PC-9 (cell line): ENCODE data around the gene YPEL4.

Experiments used
- CTCF ChIP-seq: fragments of 200-600 bp; sonication (generic); conservative IDR thresholded peaks from 2 replicates; pipeline ENCODE4 v1.6.1; 2017; ENCODE audit warnings: mixed run types, antibody characterized with exemption, mild to moderate bottlenecking, moderate library complexity
- EZH2 ChIP-seq: fragments of 200-600 bp; sonication (generic); IDR thresholded peaks from 2 replicates; pipeline ENCODE4 v1.8.0; 2017; ENCODE audit warnings: antibody characterized with exemption, low read depth

GRCh38 chr11:57626895-57627294, 22.8 kb downstream of the YPEL4 start:
- no peak for TF ChIP-seq CTCF
- no peak for TF ChIP-seq EZH2
